ENCODE measurements around the gene BEND6. TPM values are rescaled to one million over a fixed set of nuclear protein-coding genes. Genes with fewer than 3 reads are reported as not detected.
"Not testable (repeated sequence)": the region's sequence is repeated elsewhere in the genome, so short reads cannot be mapped to it uniquely, and the experiment has no call there.

BEND6 gene
- total and polyA plus RNA-seq, 4 donors: 2.3 to 5.5 (median 3.1) TPM

DNA sequence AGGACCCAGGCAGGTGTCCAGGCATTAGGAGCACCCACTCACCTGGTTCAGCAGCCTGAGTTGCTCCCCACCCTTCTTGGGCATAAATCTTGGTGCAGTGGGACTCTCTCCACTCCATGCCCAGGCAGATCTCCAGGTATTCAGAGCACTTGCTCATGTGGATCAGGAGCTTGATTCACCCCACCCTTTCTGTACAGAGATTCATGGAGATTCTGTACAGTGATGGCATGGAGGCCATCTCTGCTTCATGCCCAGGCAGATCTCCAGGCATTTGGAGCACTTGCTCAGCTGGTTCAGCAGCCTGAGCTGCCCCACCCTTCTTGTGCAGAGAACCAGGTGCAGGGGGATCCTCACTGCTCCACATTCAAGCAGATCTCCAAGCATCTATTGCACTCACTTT lies 44.1 kb downstream of the BEND6 start:
- no peak for ATAC-seq (ENCODE audit: low FRiP score)
- H3K27me3 ChIP-seq (ENCODE audit: control insufficient read depth in 1 of 2, insufficient read depth in 2 of 2, low read length in 1 of 2): no peaks in the 10 kb centered on the region
- H3K4me1 ChIP-seq (ENCODE audit: control insufficient read depth in 1 of 2, insufficient read depth in 2 of 2, low read length in 2 of 2): no peaks in the 10 kb centered on the region
- peaks cover 4% of the 10 kb centered on the region for H3K9me3 ChIP-seq (ENCODE audit: control insufficient read depth, low read length)
- H3K27ac ChIP-seq (ENCODE audit: low read depth in 1 of 2, low read length in 2 of 2): no peak overlapping the region
- no peaks in the 10 kb centered on the region for H3K36me3 ChIP-seq (ENCODE audit: control insufficient read depth in 1 of 2, insufficient read depth in 2 of 2, low read length in 1 of 2)
- no peak for DNase-seq
- intact Hi-C loops (cut with DNase I): no loop called here
- no peak overlapping the region for H3K4me3 ChIP-seq (ENCODE audit: low read length in 2 of 2)

DNA sequence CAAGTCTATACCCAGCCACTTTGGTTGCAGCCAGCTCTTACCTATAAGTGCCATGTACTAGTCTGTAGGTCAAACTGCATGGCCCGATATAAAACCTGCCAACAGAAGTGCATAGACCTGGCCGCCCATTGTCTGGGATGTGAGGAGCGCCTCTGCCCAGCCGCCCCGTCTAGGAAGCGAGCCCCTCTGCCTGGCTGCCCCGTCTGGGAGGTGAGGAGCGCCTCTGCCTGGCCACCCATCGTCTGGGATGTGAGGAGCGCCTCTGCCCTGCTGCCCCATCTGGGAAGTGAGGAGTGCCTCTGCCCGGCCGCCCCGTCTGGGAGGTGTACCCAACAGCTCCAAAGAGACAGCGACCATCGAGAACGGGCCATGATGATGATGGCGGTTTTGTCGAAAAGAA lies 44.8 kb downstream of the BEND6 start:
- DNase-seq; H3K4me1 ChIP-seq (ENCODE audit: control insufficient read depth in 1 of 2, insufficient read depth in 2 of 2, low read length in 2 of 2); ATAC-seq (ENCODE audit: low FRiP score); H3K9me3 ChIP-seq (ENCODE audit: control insufficient read depth, low read length); H3K27ac ChIP-seq (ENCODE audit: low read depth in 1 of 2, low read length in 2 of 2); H3K27me3 ChIP-seq (ENCODE audit: control insufficient read depth in 1 of 2, insufficient read depth in 2 of 2, low read length in 1 of 2); H3K4me3 ChIP-seq (ENCODE audit: low read length in 2 of 2); H3K36me3 ChIP-seq (ENCODE audit: control insufficient read depth in 1 of 2, insufficient read depth in 2 of 2, low read length in 1 of 2); intact Hi-C loops (cut with DNase I): not testable (repeated sequence)
- 94 to 96% methylated on average over 18 of the region's 18 CpGs for WGBS, 2 donors

DNA sequence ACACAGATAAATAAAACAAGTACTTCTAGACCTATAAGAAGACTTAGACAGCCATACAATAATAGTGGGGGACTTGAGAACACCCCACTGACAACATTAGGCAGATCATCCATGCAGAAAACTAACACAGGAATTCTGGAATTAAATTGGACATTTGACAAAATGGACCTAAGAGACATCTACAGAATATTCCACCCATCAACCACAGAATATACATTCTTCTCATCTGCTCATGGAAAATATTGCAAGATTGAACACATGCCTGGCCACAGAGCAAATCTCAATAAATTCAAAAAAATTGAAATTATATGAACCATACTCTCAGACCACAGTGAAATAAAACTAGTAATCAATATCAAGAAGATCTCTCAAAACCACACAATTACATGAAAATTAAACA lies 47.3 kb downstream of the BEND6 start:
- Histone ChIP-seq H3K27me3 (ENCODE audit: control insufficient read depth in 1 of 2, insufficient read depth in 2 of 2, low read length in 1 of 2) (no peaks in the 10 kb centered on the region), H3K9me3 (ENCODE audit: control insufficient read depth, low read length) (peaks cover 4% of the 10 kb centered on the region), H3K36me3 (ENCODE audit: control insufficient read depth in 1 of 2, insufficient read depth in 2 of 2, low read length in 1 of 2) (no peaks in the 10 kb centered on the region), H3K4me3 (ENCODE audit: low read length in 2 of 2) (no peak overlapping the region), H3K27ac (ENCODE audit: low read depth in 1 of 2, low read length in 2 of 2) (no peak overlapping the region), H3K4me1 (ENCODE audit: control insufficient read depth in 1 of 2, insufficient read depth in 2 of 2, low read length in 2 of 2) (no peaks in the 10 kb centered on the region)
- DNase-seq: no peak
- no peak for ATAC-seq (ENCODE audit: low FRiP score)
- intact Hi-C loops (cut with DNase I): no loop called here

DNA sequence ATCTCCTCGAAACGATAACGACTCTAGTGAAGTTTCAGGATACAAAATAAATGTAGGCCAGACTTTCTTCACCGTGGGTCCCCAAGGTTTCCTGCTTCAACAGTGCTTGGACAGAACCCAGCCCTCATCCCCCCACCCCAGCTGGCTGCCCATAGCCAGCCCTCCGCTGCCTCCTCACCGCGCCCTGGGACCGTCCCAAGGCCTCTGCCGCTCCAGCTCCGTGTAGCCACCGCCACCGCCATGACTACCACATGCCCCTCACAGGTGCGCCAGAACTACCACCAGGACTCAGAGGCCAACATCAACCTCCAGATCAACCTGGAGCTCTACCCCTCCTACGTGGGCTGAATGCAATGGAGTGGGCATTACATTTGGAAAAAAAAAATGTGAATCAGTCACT lies 49.4 kb downstream of the BEND6 start:
- intact Hi-C loops (cut with DNase I): no loop called here
- 94 to 95% methylated on average over 14 of the region's 14 CpGs for WGBS, 2 donors

DNA sequence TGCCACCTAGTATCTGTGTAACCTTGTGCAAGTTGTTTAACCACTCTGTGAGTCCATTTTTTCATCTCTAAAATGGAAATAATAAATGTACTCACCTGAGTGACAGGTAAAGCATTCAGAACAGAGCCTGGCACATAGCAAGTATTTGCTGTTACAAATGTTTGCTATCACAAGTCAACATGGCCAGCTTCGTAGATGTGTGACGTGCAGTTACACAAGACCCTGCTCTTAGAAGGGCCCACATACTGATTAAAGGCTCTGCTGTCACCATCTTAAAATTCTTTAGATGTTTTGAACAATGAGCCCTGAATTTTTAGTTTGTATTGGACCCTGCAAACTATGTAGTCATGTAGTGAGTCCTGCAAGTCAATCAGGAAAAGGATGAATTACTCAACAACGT lies 51.2 kb downstream of the BEND6 start:
- Histone ChIP-seq H3K27ac (ENCODE audit: low read depth in 1 of 2, low read length in 2 of 2) (no peak overlapping the region), H3K4me3 (ENCODE audit: low read length in 2 of 2) (no peak overlapping the region), H3K9me3 (ENCODE audit: control insufficient read depth, low read length) (no peaks in the 10 kb centered on the region), H3K4me1 (ENCODE audit: control insufficient read depth in 1 of 2, insufficient read depth in 2 of 2, low read length in 2 of 2) (no peaks in the 10 kb centered on the region), H3K36me3 (ENCODE audit: control insufficient read depth in 1 of 2, insufficient read depth in 2 of 2, low read length in 1 of 2) (no peaks in the 10 kb centered on the region), H3K27me3 (ENCODE audit: control insufficient read depth in 1 of 2, insufficient read depth in 2 of 2, low read length in 1 of 2) (no peaks in the 10 kb centered on the region)
- WGBS, 2 donors: 43 to 51% methylated on average over 3 of the region's 3 CpGs
- DNase-seq: no peak
- intact Hi-C loops (cut with DNase I): no loop called here
- no peak for ATAC-seq (ENCODE audit: low FRiP score)

More for the DNA sequence above, 49.4 kb downstream of the BEND6 start:
- H3K27me3 ChIP-seq (ENCODE audit: control insufficient read depth in 1 of 2, insufficient read depth in 2 of 2, low read length in 1 of 2): no peaks in the 10 kb centered on the region
- H3K4me1 ChIP-seq (ENCODE audit: control insufficient read depth in 1 of 2, insufficient read depth in 2 of 2, low read length in 2 of 2): no peaks in the 10 kb centered on the region
- no peak overlapping the region for H3K27ac ChIP-seq (ENCODE audit: low read depth in 1 of 2, low read length in 2 of 2)
- no peak for ATAC-seq (ENCODE audit: low FRiP score)
- H3K4me3 ChIP-seq (ENCODE audit: low read length in 2 of 2): no peak overlapping the region
- DNase-seq: no peak
- H3K9me3 ChIP-seq (ENCODE audit: control insufficient read depth, low read length): no peaks in the 10 kb centered on the region
- H3K36me3 ChIP-seq (ENCODE audit: control insufficient read depth in 1 of 2, insufficient read depth in 2 of 2, low read length in 1 of 2): no peaks in the 10 kb centered on the region

DNA sequence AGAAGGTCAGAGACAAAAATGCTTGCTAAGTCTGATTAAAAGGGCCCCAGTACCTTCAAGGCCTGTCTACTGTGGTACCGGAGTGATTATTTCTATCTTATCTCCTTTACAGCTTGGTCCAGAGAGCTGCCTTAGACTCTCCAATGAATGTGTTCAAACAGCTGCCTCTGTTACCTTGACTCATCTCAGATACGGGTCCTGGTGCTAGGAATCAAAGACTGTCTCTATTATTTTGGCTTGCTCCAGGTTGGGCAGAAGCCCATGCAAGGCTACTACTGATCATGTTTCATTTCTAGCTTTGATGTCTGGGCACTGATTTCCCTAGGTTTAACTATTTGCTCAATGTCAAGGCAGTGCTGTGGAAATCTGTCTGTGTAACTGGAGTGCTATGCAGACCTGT lies 53.2 kb downstream of the BEND6 start:
- WGBS, 2 donors: 85 to 88% methylated on average over 2 of the region's 2 CpGs
- ATAC-seq (ENCODE audit: low FRiP score); H3K9me3 ChIP-seq (ENCODE audit: control insufficient read depth, low read length); H3K27ac ChIP-seq (ENCODE audit: low read depth in 1 of 2, low read length in 2 of 2); DNase-seq; intact Hi-C loops (cut with DNase I); H3K4me1 ChIP-seq (ENCODE audit: control insufficient read depth in 1 of 2, insufficient read depth in 2 of 2, low read length in 2 of 2); H3K27me3 ChIP-seq (ENCODE audit: control insufficient read depth in 1 of 2, insufficient read depth in 2 of 2, low read length in 1 of 2); H3K4me3 ChIP-seq (ENCODE audit: low read length in 2 of 2); H3K36me3 ChIP-seq (ENCODE audit: control insufficient read depth in 1 of 2, insufficient read depth in 2 of 2, low read length in 1 of 2): not testable (repeated sequence)

DNA sequence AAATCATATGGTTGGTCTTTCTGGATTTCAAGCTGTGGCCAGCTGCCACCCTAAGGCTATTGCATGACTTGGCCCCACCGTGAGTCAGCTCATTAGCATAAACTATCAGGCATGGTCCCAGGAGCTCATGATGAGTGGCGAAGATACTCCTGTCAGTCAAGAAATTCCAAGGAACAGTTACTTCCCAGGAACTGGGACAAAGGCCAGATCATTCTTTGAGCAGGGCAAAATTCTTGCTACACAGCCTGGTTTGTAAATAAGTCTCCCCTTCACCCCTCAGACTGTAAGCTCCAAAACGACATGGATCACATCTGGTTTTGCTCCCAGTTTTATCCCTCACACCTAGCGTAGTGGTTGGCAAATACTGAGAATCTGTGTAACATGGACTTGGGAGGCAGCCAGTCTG lies 58.6 kb downstream of the BEND6 start:
- DNase-seq: no peak
- WGBS, 2 donors: 33 to 38% methylated on average over 4 of the region's 4 CpGs
- H3K9me3 ChIP-seq (ENCODE audit: control insufficient read depth, low read length): no peaks in the 10 kb centered on the region
- intact Hi-C loops (cut with DNase I): no loop called here
- no peak overlapping the region for H3K27ac ChIP-seq (ENCODE audit: low read depth in 1 of 2, low read length in 2 of 2)
- H3K36me3 ChIP-seq (ENCODE audit: control insufficient read depth in 1 of 2, insufficient read depth in 2 of 2, low read length in 1 of 2): no peaks in the 10 kb centered on the region
- H3K4me3 ChIP-seq (ENCODE audit: low read length in 2 of 2): no peak overlapping the region
- no peaks in the 10 kb centered on the region for H3K4me1 ChIP-seq (ENCODE audit: control insufficient read depth in 1 of 2, insufficient read depth in 2 of 2, low read length in 2 of 2)
- ATAC-seq (ENCODE audit: low FRiP score): no peak
- H3K27me3 ChIP-seq (ENCODE audit: control insufficient read depth in 1 of 2, insufficient read depth in 2 of 2, low read length in 1 of 2): no peaks in the 10 kb centered on the region

DNA sequence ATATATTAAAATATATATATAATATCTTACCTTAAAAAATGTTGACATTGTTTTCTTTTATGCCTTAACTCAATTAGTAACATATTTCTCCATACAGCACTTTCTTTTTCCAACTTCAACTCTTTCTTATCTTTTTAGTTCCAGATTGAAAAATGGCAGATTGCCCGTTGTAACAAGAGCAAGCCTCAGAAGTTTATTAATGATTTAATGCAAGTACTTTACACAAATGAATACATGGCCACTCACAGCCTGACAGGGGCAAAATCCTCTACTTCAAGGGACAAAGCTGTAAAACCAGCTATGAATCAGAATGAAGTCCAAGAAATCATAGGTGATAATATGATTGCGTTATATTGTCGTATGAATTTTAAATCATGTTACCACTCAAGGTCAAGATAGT lies 62.2 kb downstream of the BEND6 start:
- Histone ChIP-seq H3K27ac (ENCODE audit: low read depth in 1 of 2, low read length in 2 of 2) (no peak overlapping the region), H3K36me3 (ENCODE audit: control insufficient read depth in 1 of 2, insufficient read depth in 2 of 2, low read length in 1 of 2) (no peaks in the 10 kb centered on the region), H3K4me1 (ENCODE audit: control insufficient read depth in 1 of 2, insufficient read depth in 2 of 2, low read length in 2 of 2) (no peaks in the 10 kb centered on the region), H3K9me3 (ENCODE audit: control insufficient read depth, low read length) (no peaks in the 10 kb centered on the region), H3K4me3 (ENCODE audit: low read length in 2 of 2) (no peak overlapping the region), H3K27me3 (ENCODE audit: control insufficient read depth in 1 of 2, insufficient read depth in 2 of 2, low read length in 1 of 2) (no peaks in the 10 kb centered on the region)
- DNase-seq: no peak
- no peak for ATAC-seq (ENCODE audit: low FRiP score)
- 49 to 51% methylated on average over 3 of the region's 3 CpGs for WGBS, 2 donors
- intact Hi-C loops (cut with DNase I): no loop called here

DNA sequence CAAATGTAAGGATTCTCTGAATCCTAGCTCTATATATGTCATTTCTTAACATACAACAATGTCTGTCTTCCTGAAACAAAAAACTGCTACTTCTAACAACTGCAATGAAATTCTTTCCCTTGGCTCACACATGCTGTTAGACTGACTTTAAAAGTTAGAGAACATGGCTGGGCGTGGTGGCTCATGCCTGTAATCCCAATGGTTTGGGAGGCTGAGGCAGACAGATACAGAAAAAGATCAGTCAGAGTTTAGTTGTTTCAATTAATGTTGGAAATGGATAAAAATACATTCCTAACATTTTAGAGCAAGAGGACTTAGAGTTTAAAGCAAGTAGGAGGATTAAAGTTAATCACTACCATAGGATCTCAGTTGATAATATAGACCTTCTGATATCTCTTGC lies 62.9 kb downstream of the BEND6 start:
- Histone ChIP-seq H3K27me3 (ENCODE audit: control insufficient read depth in 1 of 2, insufficient read depth in 2 of 2, low read length in 1 of 2) (no peaks in the 10 kb centered on the region), H3K4me3 (ENCODE audit: low read length in 2 of 2) (no peak overlapping the region), H3K9me3 (ENCODE audit: control insufficient read depth, low read length) (no peaks in the 10 kb centered on the region), H3K27ac (ENCODE audit: low read depth in 1 of 2, low read length in 2 of 2) (no peak overlapping the region), H3K4me1 (ENCODE audit: control insufficient read depth in 1 of 2, insufficient read depth in 2 of 2, low read length in 2 of 2) (no peaks in the 10 kb centered on the region), H3K36me3 (ENCODE audit: control insufficient read depth in 1 of 2, insufficient read depth in 2 of 2, low read length in 1 of 2) (no peaks in the 10 kb centered on the region)
- DNase-seq: no peak
- ATAC-seq (ENCODE audit: low FRiP score): no peak
- 88% methylated on average over 1 of the region's 1 CpG for WGBS, 2 donors
- intact Hi-C loops (cut with DNase I): loop anchor here in 1 of 2 donors (2.0 kb wide), 1 partner anchor 113 kb away; no protein-coding TSS in a partner anchor
